Karpas-422 (cell line): ENCODE data around the gene KLHL20. TPM values are rescaled to one million over a fixed set of nuclear protein-coding genes. Genes with fewer than 3 reads are reported as not detected.
"Not testable (repeated sequence)": the region's sequence is repeated elsewhere in the genome, so short reads cannot be mapped to it uniquely, and the experiment has no call there.

Experiments used
- DNase-seq: peaks from one replicate; pipeline ENCODE4 v3.0.0-alpha.2; 2015
- H2AFZ ChIP-seq: fragments of 200-600 bp; sonication (generic); 2 replicates; pipeline ENCODE4 v1.6.1; 2014; ENCODE audit warnings: antibody characterized with exemption, low read length, mixed read lengths
- H3K27ac ChIP-seq: fragments of 200-600 bp; sonication (generic); 2 replicates; pipeline ENCODE4 v1.5.1; 2014; ENCODE audit warnings: mild to moderate bottlenecking, low read length, moderate library complexity
- H3K27me3 ChIP-seq: fragments of 200-600 bp; sonication (generic); 2 replicates; pipeline ENCODE4 v1.6.1; 2014; ENCODE audit warnings: low read length, mixed read lengths
- H3K36me3 ChIP-seq: fragments of 200-600 bp; sonication (generic); 2 replicates; pipeline ENCODE4 v1.6.1; 2014; ENCODE audit warnings: low read length, mixed read lengths; ENCODE audit not compliant: insufficient read depth
- H3K4me1 ChIP-seq: fragments of 200-600 bp; sonication (generic); 2 replicates; pipeline ENCODE4 v1.6.1; 2014; ENCODE audit warnings: mild to moderate bottlenecking, low read length, mixed read lengths
- H3K4me2 ChIP-seq: fragments of 200-600 bp; sonication (generic); 2 replicates; pipeline ENCODE4 v1.6.1; 2014; ENCODE audit warnings: low read length, low read depth, mild to moderate bottlenecking; ENCODE audit not compliant: poor library complexity, severe bottlenecking
- H3K4me3 ChIP-seq: fragments of 200-600 bp; sonication (generic); 2 replicates; pipeline ENCODE4 v1.5.1; 2014; ENCODE audit warnings: mild to moderate bottlenecking, antibody characterized with exemption, low read length, mixed read lengths
- H3K79me2 ChIP-seq: fragments of 200-600 bp; sonication (generic); 2 replicates; pipeline ENCODE4 v1.6.1; 2014; ENCODE audit warnings: mild to moderate bottlenecking, low read length, mixed read lengths
- H3K9ac ChIP-seq: fragments of 200-600 bp; sonication (generic); 2 replicates; pipeline ENCODE4 v1.6.0; 2014; ENCODE audit warnings: low read length
- H3K9me2 ChIP-seq: fragments of 200-600 bp; sonication (generic), shearing (Covaris generic); replicated peaks from 2 replicates; pipeline ENCODE4 v1.6.0; 2014; ENCODE audit warnings: mild to moderate bottlenecking, low read length, moderate library complexity; ENCODE audit not compliant: insufficient read depth
- H3K9me3 ChIP-seq: fragments of 300-700, 200-600 bp; sonication (generic); 2 replicates; pipeline ENCODE4 v1.6.1; 2014; ENCODE audit warnings: low read length, mixed read lengths
- H4K20me1 ChIP-seq: fragments of 200-600 bp; sonication (generic); 2 replicates; pipeline ENCODE4 v1.6.1; 2014; ENCODE audit warnings: mild to moderate bottlenecking, antibody characterized with exemption, low read length, low read depth; ENCODE audit not compliant: insufficient read depth
- total RNA-seq: library from RNA; depleted of rRNA; stranded (reverse); fragments of >200 nt; shearing (Covaris generic); gene quantifications from 2 replicates; pipeline ENCODE4 v1.2.3, GENCODE V29; 2014; ENCODE audit warnings: low replicate concordance; rRNA removed

The KLHL20 gene
- 17.0 and 28.4 TPM in 2 replicates for total RNA-seq

GRCh38 chr1:173714759-173715537 lies at the start of gene KLHL20:
KLHL20 (plus strand) TSS chr1:173714981; CDS start chr1:173716044, 1,063 bp downstream.
- Histone ChIP-seq H3K9me2 (no peaks in the 10 kb centered on the region), H3K4me1 (peaks cover 29% of the 10 kb centered on the region), H3K79me2 (peaks cover 46% of the 10 kb centered on the region), H3K36me3 (no peaks in the 10 kb centered on the region), H3K4me2 (peak within 1 kb of the TSS; percentile 95), H3K9ac (peak within 1 kb of the TSS; percentile 79), H3K9me3 (no peaks in the 10 kb centered on the region), H3K27me3 (no peaks in the 10 kb centered on the region), H4K20me1 (no peaks in the 10 kb centered on the region), H2AFZ (peak within 1 kb of the TSS; percentile 69), H3K4me3 (peak within 1 kb of the TSS; percentile 87), H3K27ac (peak within 1 kb of the TSS; percentile 57)
- DNase-seq = peak; percentile 97

- H3K36me3 ChIP-seq = no peaks in the 10 kb centered on the region
- H3K4me3 ChIP-seq = no peak overlapping the region
- no peaks in the 10 kb centered on the region for H3K9me3 ChIP-seq
- no peak overlapping the region for H3K9ac ChIP-seq
- no peaks in the 10 kb centered on the region for H3K27me3 ChIP-seq
- DNase-seq = no peak
- no peaks in the 10 kb centered on the region for H3K4me1 ChIP-seq
- H3K27ac ChIP-seq = no peak overlapping the region
- no peaks in the 10 kb centered on the region for H3K9me2 ChIP-seq
- H3K79me2 ChIP-seq = no peaks in the 10 kb centered on the region
- no peak overlapping the region for H2AFZ ChIP-seq
- H4K20me1 ChIP-seq = no peaks in the 10 kb centered on the region
- H3K4me2 ChIP-seq = no peak overlapping the region
These were observed 48.1 kb upstream of the KLHL20 start for GRCh38 chr1:173666646-173667045.

GRCh38 chr1:173669491-173669941 lies 45.3 kb upstream of the KLHL20 start, which contains the start of gene ANKRD45:
ANKRD45 (minus strand) TSS chr1:173669851; CDS start chr1:173659418, 10,433 bp downstream.
- Histone ChIP-seq H3K27ac (no peak within 1 kb of the TSS), H4K20me1 (no peaks in the 10 kb centered on the region), H3K79me2 (no peaks in the 10 kb centered on the region), H3K4me1 (no peaks in the 10 kb centered on the region), H3K9me2 (no peaks in the 10 kb centered on the region), H3K9ac (no peak within 1 kb of the TSS), H3K27me3 (no peaks in the 10 kb centered on the region), H3K4me3 (no peak within 1 kb of the TSS), H3K36me3 (no peaks in the 10 kb centered on the region), H3K9me3 (no peaks in the 10 kb centered on the region), H2AFZ (no peak within 1 kb of the TSS), H3K4me2 (no peak within 1 kb of the TSS)
- no peak for DNase-seq

GRCh38 chr1:173674496-173674895 lies 40.3 kb upstream of the KLHL20 start:
- not testable (repeated sequence) for H3K4me3 ChIP-seq, H4K20me1 ChIP-seq, H3K79me2 ChIP-seq, H3K36me3 ChIP-seq, DNase-seq, H3K9me2 ChIP-seq, H3K27me3 ChIP-seq, H3K9me3 ChIP-seq, H3K4me2 ChIP-seq, H2AFZ ChIP-seq, H3K4me1 ChIP-seq, H3K9ac ChIP-seq, H3K27ac ChIP-seq

GRCh38 chr1:173680152-173680551 lies 34.6 kb upstream of the KLHL20 start:
- not testable (repeated sequence) for H3K27ac ChIP-seq, DNase-seq, H3K9me2 ChIP-seq, H4K20me1 ChIP-seq, H3K9me3 ChIP-seq, H2AFZ ChIP-seq, H3K27me3 ChIP-seq, H3K4me3 ChIP-seq, H3K79me2 ChIP-seq, H3K9ac ChIP-seq, H3K4me1 ChIP-seq, H3K4me2 ChIP-seq, H3K36me3 ChIP-seq

GRCh38 chr1:173682184-173682583 lies 32.6 kb upstream of the KLHL20 start:
- no peak overlapping the region for H3K4me2 ChIP-seq
- no peak for DNase-seq
- H3K9me2 ChIP-seq = no peaks in the 10 kb centered on the region
- H3K27ac ChIP-seq = no peak overlapping the region
- no peaks in the 10 kb centered on the region for H3K9me3 ChIP-seq
- no peak overlapping the region for H3K4me3 ChIP-seq
- H4K20me1 ChIP-seq = no peaks in the 10 kb centered on the region
- no peaks in the 10 kb centered on the region for H3K4me1 ChIP-seq
- no peaks in the 10 kb centered on the region for H3K36me3 ChIP-seq
- no peak overlapping the region for H3K9ac ChIP-seq
- no peak overlapping the region for H2AFZ ChIP-seq
- H3K79me2 ChIP-seq = no peaks in the 10 kb centered on the region
- H3K27me3 ChIP-seq = no peaks in the 10 kb centered on the region

- not testable (repeated sequence) for H3K9me2 ChIP-seq, H3K4me3 ChIP-seq, H3K4me1 ChIP-seq, H3K27me3 ChIP-seq, H3K36me3 ChIP-seq, H3K9ac ChIP-seq, H3K79me2 ChIP-seq, DNase-seq, H3K9me3 ChIP-seq, H4K20me1 ChIP-seq, H3K27ac ChIP-seq, H2AFZ ChIP-seq, H3K4me2 ChIP-seq
These were observed 30.9 kb upstream of the KLHL20 start for GRCh38 chr1:173683838-173684237.

GRCh38 chr1:173685121-173685520 lies 29.7 kb upstream of the KLHL20 start:
- H3K9me2 ChIP-seq, H3K9ac ChIP-seq, H3K36me3 ChIP-seq, H3K4me3 ChIP-seq, H3K79me2 ChIP-seq, H2AFZ ChIP-seq, H3K27ac ChIP-seq, DNase-seq, H3K4me2 ChIP-seq, H3K4me1 ChIP-seq, H3K27me3 ChIP-seq, H3K9me3 ChIP-seq, H4K20me1 ChIP-seq: not testable (repeated sequence)
